Body of pancreas (tissue), 4 donors: ENCODE data around the gene CLCF1.

ENCODE experiments used
- CTCF ChIP-seq, 7 experiments: fragments of 450-650 bp in 4 of 7; fragments of 200-600 bp in 3 of 7; sonication (generic) in 3 of 7; IDR thresholded peaks; one replicate each; pipeline ENCODE4 v1.5.1; 2016 to 2019; ENCODE audit warnings: antibody characterized with exemption in 7 of 7
- POLR2A ChIP-seq, 3 donors: fragments of 450-650 bp; IDR thresholded peaks; one replicate each; pipeline ENCODE4 v1.6.1; 2016; ENCODE audit warnings: antibody characterized with exemption in 3 of 3, mild to moderate bottlenecking in 2 of 3

- TF ChIP-seq CTCF (IDR thresholded peaks at IDR 0.05) (no peak), POLR2A (IDR thresholded peaks at IDR 0.05) (no peak)
Measured at GRCh38 chr11:67321313-67321871, 52.0 kb downstream of the CLCF1 start.
